BLaER1 (cell line): Measurements from ENCODE around the gene C3orf22.

Experiments
- H3K27ac ChIP-seq: shearing (Covaris generic); formaldehyde crosslinking; 2 replicates; pipeline ENCODE4 v1.8.1; 2022
- H3K27me3 ChIP-seq: shearing (Covaris generic); formaldehyde crosslinking; 2 replicates; pipeline ENCODE4 v1.8.1; 2022
- H3K36me3 ChIP-seq: shearing (Covaris generic); formaldehyde crosslinking; 2 replicates; pipeline ENCODE4 v1.8.1; 2022
- H3K4me1 ChIP-seq: shearing (Covaris generic); formaldehyde crosslinking; 2 replicates; pipeline ENCODE4 v1.8.1; 2022
- H3K4me2 ChIP-seq: shearing (Covaris generic); formaldehyde crosslinking; 2 replicates; pipeline ENCODE4 v1.8.1; 2022
- H3K4me3 ChIP-seq: shearing (Covaris generic); formaldehyde crosslinking; 2 replicates; pipeline ENCODE4 v1.8.1; 2022
- H3K9ac ChIP-seq: shearing (Covaris generic); formaldehyde crosslinking; 2 replicates; pipeline ENCODE4 v1.8.1; 2022
- H3K9me3 ChIP-seq: shearing (Covaris generic); formaldehyde crosslinking; 2 replicates; pipeline ENCODE4 v1.8.1; 2022
- H4K20me1 ChIP-seq: shearing (Covaris generic); formaldehyde crosslinking; 2 replicates; pipeline ENCODE4 v1.8.1; 2022
- Cebpa-rat ChIP-seq: shearing (Covaris generic); IDR thresholded peaks from 2 replicates; pipeline ENCODE4 v1.8.1; 2022

Gene C3orf22

GRCh38 chr3:126544596-126545281 is 14.0 kb downstream of the C3orf22 start:
- Histone ChIP-seq H3K9me3 (peaks cover 6% of the 10 kb centered on the region), H3K27ac (peak overlapping the region; percentile 22; the same call in 1 of the 2 replicates), H3K27me3 (no peaks in the 10 kb centered on the region), H4K20me1 (no peaks in the 10 kb centered on the region), H3K4me2 (peak overlapping the region; percentile 38), H3K4me3 (no peak overlapping the region), H3K4me1 (peaks cover 53% of the 10 kb centered on the region), H3K9ac (no peak overlapping the region), H3K36me3 (no peaks in the 10 kb centered on the region)
- TF ChIP-seq Cebpa-rat, result no peak

- Histone ChIP-seq H3K4me2 (no peak overlapping the region), H3K27me3 (no peaks in the 10 kb centered on the region), H4K20me1 (no peaks in the 10 kb centered on the region), H3K4me1 (peaks cover 51% of the 10 kb centered on the region), H3K27ac (peak overlapping the region; percentile 13; the same call in 1 of the 2 replicates), H3K9ac (no peak overlapping the region), H3K9me3 (peaks cover 6% of the 10 kb centered on the region), H3K4me3 (no peak overlapping the region), H3K36me3 (no peaks in the 10 kb centered on the region)
- no peak for TF ChIP-seq Cebpa-rat
These were observed 15.2 kb downstream of the C3orf22 start for GRCh38 chr3:126543457-126544061.

GRCh38 chr3:126542340-126543241 is 16.1 kb downstream of the C3orf22 start:
- H3K9ac ChIP-seq, result no peak overlapping the region
- no peak overlapping the region for H3K27ac ChIP-seq
- no peak for TF ChIP-seq Cebpa-rat
- H3K4me3 ChIP-seq, result no peak overlapping the region
- H3K27me3 ChIP-seq, result no peaks in the 10 kb centered on the region
- peaks cover 57% of the 10 kb centered on the region for H3K4me1 ChIP-seq
- H4K20me1 ChIP-seq, result no peaks in the 10 kb centered on the region
- peaks cover 6% of the 10 kb centered on the region for H3K9me3 ChIP-seq
- no peak overlapping the region for H3K4me2 ChIP-seq
- no peaks in the 10 kb centered on the region for H3K36me3 ChIP-seq

- Histone ChIP-seq H3K4me2 (peak overlapping the region; percentile 71), H3K27me3 (no peaks in the 10 kb centered on the region), H3K27ac (peak overlapping the region; percentile 63; the same call in 1 of the 2 replicates), H3K9ac (no peak overlapping the region), H3K4me1 (peaks cover 65% of the 10 kb centered on the region), H4K20me1 (no peaks in the 10 kb centered on the region), H3K4me3 (no peak overlapping the region), H3K9me3 (peaks cover 6% of the 10 kb centered on the region), H3K36me3 (no peaks in the 10 kb centered on the region)
- TF ChIP-seq Cebpa-rat, result no peak
These were observed 16.9 kb downstream of the C3orf22 start for GRCh38 chr3:126541628-126542339.

- no peak for TF ChIP-seq Cebpa-rat
- H3K9ac ChIP-seq, result peak overlapping the region; percentile 35; the same call in 1 of the 2 replicates
- peaks cover 6% of the 10 kb centered on the region for H3K9me3 ChIP-seq
- H3K4me2 ChIP-seq, result peak overlapping the region; percentile 71
- H3K36me3 ChIP-seq, result no peaks in the 10 kb centered on the region
- H3K27me3 ChIP-seq, result no peaks in the 10 kb centered on the region
- H3K4me1 ChIP-seq, result peaks cover 69% of the 10 kb centered on the region
- H4K20me1 ChIP-seq, result no peaks in the 10 kb centered on the region
- peak overlapping the region; percentile 63 for H3K27ac ChIP-seq
- no peak overlapping the region for H3K4me3 ChIP-seq
These were observed 17.6 kb downstream of the C3orf22 start for GRCh38 chr3:126540951-126541627.

- H4K20me1 ChIP-seq, result no peaks in the 10 kb centered on the region
- peak overlapping the region; percentile 63 for H3K27ac ChIP-seq
- no peak overlapping the region for H3K4me3 ChIP-seq
- 0 out of 2 replicates have a peak overlapping the region, but pooled peaks have one; percentile 35 for H3K9ac ChIP-seq
- no peaks in the 10 kb centered on the region for H3K36me3 ChIP-seq
- H3K4me2 ChIP-seq, result peak overlapping the region; percentile 71
- peaks cover 6% of the 10 kb centered on the region for H3K9me3 ChIP-seq
- TF ChIP-seq Cebpa-rat, result no peak
- peaks cover 68% of the 10 kb centered on the region for H3K4me1 ChIP-seq
- H3K27me3 ChIP-seq, result no peaks in the 10 kb centered on the region
These were observed 18.3 kb downstream of the C3orf22 start for GRCh38 chr3:126540342-126540849.

GRCh38 chr3:126539558-126540250 is 19.0 kb downstream of the C3orf22 start:
- H3K9me3 ChIP-seq, result peaks cover 6% of the 10 kb centered on the region
- H3K36me3 ChIP-seq, result no peaks in the 10 kb centered on the region
- H3K27ac ChIP-seq, result 0 out of 2 replicates have a peak overlapping the region, but pooled peaks have one; percentile 63
- H3K4me3 ChIP-seq, result no peak overlapping the region
- TF ChIP-seq Cebpa-rat, result no peak
- H3K4me2 ChIP-seq, result peak overlapping the region; percentile 71
- no peaks in the 10 kb centered on the region for H4K20me1 ChIP-seq
- no peaks in the 10 kb centered on the region for H3K27me3 ChIP-seq
- no peak overlapping the region for H3K9ac ChIP-seq
- peaks cover 61% of the 10 kb centered on the region for H3K4me1 ChIP-seq

- Histone ChIP-seq H3K4me1 (peaks cover 54% of the 10 kb centered on the region), H3K27ac (no peak overlapping the region), H3K36me3 (no peaks in the 10 kb centered on the region), H3K27me3 (no peaks in the 10 kb centered on the region), H3K9me3 (peaks cover 6% of the 10 kb centered on the region), H3K4me3 (no peak overlapping the region), H4K20me1 (no peaks in the 10 kb centered on the region), H3K4me2 (no peak overlapping the region; the same call in 1 of the 2 replicates), H3K9ac (no peak overlapping the region)
- no peak for TF ChIP-seq Cebpa-rat
These were observed 19.8 kb downstream of the C3orf22 start for GRCh38 chr3:126538966-126539365.
